Measurements from ENCODE around the gene ARHGEF28.

The ARHGEF28 gene

DNA sequence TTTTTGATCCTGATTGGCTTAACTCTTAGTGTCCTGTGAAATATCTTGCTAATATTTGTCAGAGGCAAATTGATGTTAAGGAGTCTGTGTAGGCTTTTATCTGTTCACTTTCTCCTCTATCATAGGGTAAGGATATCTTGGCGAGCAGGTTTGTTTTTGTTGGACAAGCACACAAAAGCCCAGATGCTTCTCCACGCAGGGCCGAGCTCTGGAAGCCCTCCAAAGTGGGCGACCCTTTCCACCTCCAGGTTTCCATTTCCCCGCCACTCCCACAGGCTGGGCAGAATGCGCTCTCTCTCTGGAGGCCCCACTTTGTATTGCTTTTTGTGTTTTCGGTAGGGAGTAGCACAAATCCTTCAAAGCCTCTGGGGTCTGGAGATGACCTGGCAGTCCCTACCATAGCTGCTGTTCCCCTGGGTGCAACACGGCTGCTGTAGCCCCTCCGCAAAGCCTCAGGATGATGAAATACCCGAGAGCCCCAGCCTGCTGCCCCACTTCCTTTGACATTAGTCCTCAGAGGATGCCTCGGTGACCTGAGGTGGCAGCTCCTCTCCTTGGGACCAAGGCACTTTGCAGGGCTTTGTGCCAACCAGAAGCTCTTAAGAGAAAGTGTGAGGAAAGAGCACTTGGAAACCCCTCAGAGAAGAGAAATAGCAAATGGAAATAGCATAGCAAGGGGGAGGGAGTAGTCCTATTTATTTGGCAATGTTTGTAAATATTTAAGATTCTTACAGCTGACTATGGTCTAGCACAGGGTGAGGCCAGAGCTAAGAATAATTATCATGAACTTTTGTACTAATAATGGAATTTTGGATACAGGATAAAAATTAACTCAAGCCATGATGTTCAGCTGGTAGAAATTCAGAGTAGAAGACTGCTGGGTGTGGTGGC, 122.8 kb downstream of the ARHGEF28 start:
- TF ChIP-seq, protein P1, sequence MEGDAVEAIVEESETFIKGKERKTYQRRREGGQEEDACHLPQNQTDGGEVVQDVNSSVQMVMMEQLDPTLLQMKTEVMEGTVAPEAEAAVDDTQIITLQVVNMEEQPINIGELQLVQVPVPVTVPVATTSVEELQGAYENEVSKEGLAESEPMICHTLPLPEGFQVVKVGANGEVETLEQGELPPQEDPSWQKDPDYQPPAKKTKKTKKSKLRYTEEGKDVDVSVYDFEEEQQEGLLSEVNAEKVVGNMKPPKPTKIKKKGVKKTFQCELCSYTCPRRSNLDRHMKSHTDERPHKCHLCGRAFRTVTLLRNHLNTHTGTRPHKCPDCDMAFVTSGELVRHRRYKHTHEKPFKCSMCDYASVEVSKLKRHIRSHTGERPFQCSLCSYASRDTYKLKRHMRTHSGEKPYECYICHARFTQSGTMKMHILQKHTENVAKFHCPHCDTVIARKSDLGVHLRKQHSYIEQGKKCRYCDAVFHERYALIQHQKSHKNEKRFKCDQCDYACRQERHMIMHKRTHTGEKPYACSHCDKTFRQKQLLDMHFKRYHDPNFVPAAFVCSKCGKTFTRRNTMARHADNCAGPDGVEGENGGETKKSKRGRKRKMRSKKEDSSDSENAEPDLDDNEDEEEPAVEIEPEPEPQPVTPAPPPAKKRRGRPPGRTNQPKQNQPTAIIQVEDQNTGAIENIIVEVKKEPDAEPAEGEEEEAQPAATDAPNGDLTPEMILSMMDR (IDR thresholded peaks at IDR 0.05; ENCODE audit: extremely low read depth, missing control alignments) = no peak
- no peak for DNase-seq (ENCODE audit: low spot score)

DNA sequence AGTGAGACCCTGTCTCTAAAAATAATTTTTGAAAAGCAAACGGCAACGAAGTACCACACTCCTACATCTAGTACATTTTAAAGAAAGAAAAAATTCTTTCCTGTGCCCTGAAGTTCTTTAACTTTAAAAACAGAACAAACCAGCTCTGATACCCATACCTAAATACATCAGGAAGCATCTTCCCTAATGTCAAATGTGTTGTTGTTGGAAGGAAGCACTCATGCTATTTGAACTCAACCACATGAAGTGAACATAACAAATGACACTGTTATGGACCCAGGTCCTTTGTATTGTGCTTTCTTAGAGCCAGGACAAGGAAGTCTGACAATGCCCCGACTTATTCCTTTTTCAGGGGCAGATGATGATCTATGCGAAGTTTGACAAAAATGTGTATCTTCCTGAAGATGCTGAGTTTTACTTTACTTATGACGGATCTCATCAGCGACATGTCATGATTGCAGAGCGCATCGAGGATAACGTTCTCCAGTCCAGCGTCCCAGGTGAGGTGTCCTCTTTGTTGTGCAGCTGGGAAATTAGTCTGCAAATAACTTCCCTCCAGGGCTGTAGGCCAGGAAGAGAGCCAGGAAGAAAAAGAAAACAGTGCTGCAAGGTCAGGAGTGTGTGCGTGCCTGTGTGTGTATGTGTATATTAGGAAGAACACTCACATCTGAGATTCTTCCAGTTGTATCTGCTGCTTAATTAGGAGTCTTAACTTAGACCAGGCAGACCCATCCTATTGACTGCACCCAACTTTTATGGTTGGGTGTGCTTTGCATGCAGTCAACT, 123.7 kb downstream of the ARHGEF28 start:
- TF ChIP-seq, protein P1 (IDR thresholded peaks at IDR 0.05; ENCODE audit: extremely low read depth, missing control alignments) = no peak
- no peak for DNase-seq (ENCODE audit: low spot score)

DNA sequence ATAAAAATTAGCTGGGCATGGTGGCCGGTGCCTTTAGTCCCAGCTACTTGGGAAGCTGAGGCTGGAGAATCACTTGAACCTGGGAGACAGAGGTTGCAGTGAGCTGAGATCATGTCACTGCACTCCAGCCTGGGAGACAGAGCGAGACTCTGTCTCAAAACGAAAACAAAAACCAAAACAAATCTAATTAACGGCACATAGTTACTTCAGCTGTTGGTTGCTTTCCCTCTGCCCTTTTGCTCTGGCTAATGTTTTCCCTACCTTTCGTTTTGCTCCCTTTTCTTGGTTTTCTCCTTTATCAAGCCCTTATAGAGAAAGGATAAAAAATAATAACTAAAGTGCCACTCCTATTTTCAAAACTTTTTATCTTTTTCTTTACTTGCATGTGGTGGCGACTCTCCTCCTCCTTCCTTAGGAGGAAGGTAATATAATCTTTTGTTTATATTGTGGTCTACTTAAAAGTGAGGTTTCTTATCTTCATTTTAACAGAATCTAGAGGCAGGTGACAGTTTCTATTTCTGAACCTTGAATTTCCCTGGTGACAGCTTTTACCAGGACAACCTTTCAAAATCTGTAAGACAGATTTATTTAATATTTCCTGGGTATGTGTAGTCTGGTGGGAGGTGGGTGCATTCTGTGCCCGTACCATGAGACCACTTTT, 125.4 kb downstream of the ARHGEF28 start:
- TF ChIP-seq, protein P1 (IDR thresholded peaks at IDR 0.05; ENCODE audit: extremely low read depth, missing control alignments) = no peak
- peak; percentile 21 for DNase-seq (ENCODE audit: low spot score)

DNA sequence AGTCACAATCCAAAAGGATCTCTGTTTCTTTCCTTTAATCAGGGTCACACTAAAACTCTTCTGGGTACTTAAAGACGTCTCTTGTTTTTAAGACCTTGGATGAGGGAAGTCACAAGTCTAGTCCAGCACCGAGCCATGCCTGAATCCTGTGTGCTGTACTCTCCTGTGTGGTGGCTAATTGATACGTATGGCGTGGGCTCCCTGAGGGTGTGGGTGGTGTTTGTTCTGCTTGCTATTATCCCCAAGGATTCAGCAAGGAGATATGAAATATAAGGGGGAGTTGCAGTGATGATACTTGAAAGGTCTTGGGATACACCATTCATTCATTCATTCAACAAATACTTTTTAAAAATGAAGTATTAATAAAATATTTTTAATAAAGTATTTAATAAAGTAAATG, 128.3 kb downstream of the ARHGEF28 start:
- DNase-seq (ENCODE audit: low spot score) = no peak
- TF ChIP-seq, protein P1 (IDR thresholded peaks at IDR 0.05; ENCODE audit: extremely low read depth, missing control alignments) = no peak

DNA sequence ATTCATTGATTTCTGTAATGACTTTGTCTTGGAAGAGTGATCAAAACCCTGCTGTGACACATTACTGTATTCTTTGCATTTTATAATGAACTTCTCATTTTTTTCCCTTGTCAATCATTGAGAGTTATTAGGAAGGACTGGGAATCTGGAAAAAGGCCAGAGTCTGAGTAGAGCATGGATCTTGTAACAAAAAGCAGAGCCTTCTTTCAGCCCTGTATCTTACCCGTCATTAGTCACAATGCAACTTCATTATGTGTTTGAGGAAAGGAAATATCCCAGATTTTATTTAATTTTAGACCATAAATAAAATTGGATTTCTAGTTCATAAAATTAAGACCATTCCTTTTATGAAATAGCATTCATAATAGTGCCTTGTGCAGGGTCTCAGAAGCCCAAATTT, 131.4 kb downstream of the ARHGEF28 start:
- TF ChIP-seq, protein P1 (IDR thresholded peaks at IDR 0.05; ENCODE audit: extremely low read depth, missing control alignments) = no peak
- no peak for DNase-seq (ENCODE audit: low spot score)

DNA sequence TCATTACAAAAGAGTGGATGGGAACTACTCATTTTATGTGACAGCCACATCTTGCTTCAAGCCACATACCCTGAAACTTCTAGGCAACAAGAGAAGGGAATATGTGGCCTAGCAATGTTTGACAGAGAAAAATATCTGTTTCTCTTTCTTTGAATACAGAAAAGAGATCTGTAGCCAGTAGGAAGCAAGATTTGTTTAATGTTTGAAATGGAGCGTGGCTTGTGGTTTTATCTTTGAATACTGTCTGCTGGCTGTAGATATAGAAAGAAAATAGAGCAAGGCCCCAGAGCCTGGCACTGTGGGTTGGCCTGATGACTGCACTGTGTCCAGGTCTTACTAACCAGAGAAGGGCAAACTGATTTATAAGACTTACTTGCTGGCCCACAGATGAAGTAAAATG, 133.8 kb downstream of the ARHGEF28 start:
- no peak for DNase-seq (ENCODE audit: low spot score)

More for the DNA sequence above, 133.8 kb downstream of the ARHGEF28 start:
- TF ChIP-seq, protein P1 (IDR thresholded peaks at IDR 0.05; ENCODE audit: extremely low read depth, missing control alignments) = no peak
